ENCODE results near the gene VPS51.
"Not testable (repeated sequence)": the region's sequence is repeated elsewhere in the genome, so short reads cannot be mapped to it uniquely, and the experiment has no call there.

The VPS51 gene

GRCh38 chr11:65108469-65109123, 12.6 kb downstream of the VPS51 start:
- DNase-seq, result no peak

GRCh38 chr11:65109231-65110198, 13.5 kb downstream of the VPS51 start:
- DNase-seq, result no peak

GRCh38 chr11:65110354-65110861, 14.4 kb downstream of the VPS51 start:
- DNase-seq, result peak; percentile 55

- no peak for DNase-seq
Observed at GRCh38 chr11:65111159-65111743, 15.2 kb downstream of the VPS51 start.

- peak; percentile 38 for DNase-seq
Observed at GRCh38 chr11:65111744-65112545, 15.9 kb downstream of the VPS51 start, which contains the start of gene TM7SF2. TM7SF2 (plus strand) TSS chr11:65111872; CDS start chr11:65112016, 144 bp downstream.

GRCh38 chr11:65112546-65113360, 16.7 kb downstream of the VPS51 start:
- no peak for DNase-seq

GRCh38 chr11:65113361-65113756, 17.3 kb downstream of the VPS51 start:
- DNase-seq, result no peak

- DNase-seq, result no peak
Observed at GRCh38 chr11:65113839-65114238, 17.8 kb downstream of the VPS51 start.

- no peak for DNase-seq
Observed at GRCh38 chr11:65114538-65115171, 18.6 kb downstream of the VPS51 start.

GRCh38 chr11:65115361-65116082, 19.5 kb downstream of the VPS51 start:
- DNase-seq, result no peak

- no peak for DNase-seq
Observed at GRCh38 chr11:65116370-65117205, 20.6 kb downstream of the VPS51 start.

GRCh38 chr11:65117206-65118096, 21.4 kb downstream of the VPS51 start, which contains the start of gene ZNHIT2:
ZNHIT2 (minus strand) TSS chr11:65117701; CDS start chr11:65117653, 48 bp downstream.
- peak; percentile 83 for DNase-seq

- DNase-seq, result no peak
Observed at GRCh38 chr11:65118097-65118837, 22.3 kb downstream of the VPS51 start.

- DNase-seq, result not testable (repeated sequence)
Observed at GRCh38 chr11:65118891-65119669, 23.1 kb downstream of the VPS51 start.

GRCh38 chr11:65119670-65119995, 23.6 kb downstream of the VPS51 start:
- DNase-seq, result no peak

GRCh38 chr11:65120831-65121230, 24.8 kb downstream of the VPS51 start:
- DNase-seq, result no peak

GRCh38 chr11:65121447-65121864, 25.4 kb downstream of the VPS51 start:
- no peak for DNase-seq

Measured in DMS 273 treated with DMSO at 0.1 percent for 48 hours (cell line).